Esophagus (tissue), 2 donors: ENCODE measurements around the gene AMD1. TPM values are rescaled to one million over a fixed set of nuclear protein-coding genes. Genes with fewer than 3 reads are reported as not detected.
A peak's percentile ranks its signal among the peaks of the same experiment; 100 is the strongest.

Experiments used
- H3K27ac ChIP-seq, 2 donors: one replicate each; pipeline ENCODE4 v1.5.1; 2013; ENCODE audit warnings: low read depth in 2 of 2, mild to moderate bottlenecking in 2 of 2, inconsistent platforms in 1 of 2, low read length in 1 of 2, moderate library complexity in 1 of 2
- H3K27me3 ChIP-seq, 2 donors: one replicate each; pipeline ENCODE4 v1.6.1; 2013; ENCODE audit warnings: low read length in 2 of 2, control low read depth in 1 of 2, mild to moderate bottlenecking in 1 of 2; ENCODE audit not compliant: insufficient read depth in 2 of 2, control insufficient read depth in 1 of 2
- H3K36me3 ChIP-seq, 2 donors: one replicate each; pipeline ENCODE4 v1.6.1; 2013; ENCODE audit warnings: low read length in 1 of 2; ENCODE audit not compliant: control insufficient read depth in 2 of 2, insufficient read depth in 2 of 2
- H3K4me1 ChIP-seq, 2 donors: one replicate each; pipeline ENCODE4 v1.6.1; 2013; ENCODE audit warnings: low read length in 1 of 2; ENCODE audit not compliant: control insufficient read depth in 2 of 2, insufficient read depth in 2 of 2
- H3K4me3 ChIP-seq, 2 donors: one replicate each; pipeline ENCODE4 v1.5.1; 2013; ENCODE audit warnings: low read length in 2 of 2, mild to moderate bottlenecking in 2 of 2, low read depth in 1 of 2, moderate library complexity in 1 of 2
- H3K9me3 ChIP-seq, 2 donors: one replicate each; pipeline ENCODE4 v1.6.1; 2013; ENCODE audit warnings: mild to moderate bottlenecking in 2 of 2, low read depth in 1 of 2, low read length in 1 of 2, moderate library complexity in 1 of 2; ENCODE audit not compliant: control insufficient read depth in 2 of 2, insufficient read depth in 1 of 2
- WGBS, 2 donors: extraction: QIAGEN DNeasy Blood & Tissue Kit; methylation state at CpG; one replicate each; pipeline ENCODE4 v1.1.7; 2013; 5-methylcytosine and 5-hydroxymethylcytosine counted together
- polyA plus RNA-seq, 2 donors: library from polyadenylated mRNA; stranded (reverse); fragments of 200-250 nt; gene quantifications; one replicate each; pipeline ENCODE4 v1.2.3, GENCODE V29; 2013
- donor health status: healthy with polysubstance abuse.
- donor health status: Bipolar disorder and iron deficiency.

Gene AMD1
- polyA plus RNA-seq, 2 donors, result 23.1 to 52.4 TPM

GRCh38 chr6:110930781-110931180, 56.2 kb downstream of the AMD1 start:
- H3K27ac ChIP-seq, result no peak overlapping the region
- WGBS, 2 donors, result 90 to 96% methylated on average over 3 of the region's 3 CpGs
- H3K4me1 ChIP-seq, result no peaks in the 10 kb centered on the region
- no peaks in the 10 kb centered on the region for H3K36me3 ChIP-seq
- no peak overlapping the region for H3K4me3 ChIP-seq
- H3K27me3 ChIP-seq, result no peaks in the 10 kb centered on the region
- no peaks in the 10 kb centered on the region for H3K9me3 ChIP-seq

- Histone ChIP-seq H3K4me3 (no peak overlapping the region), H3K4me1 (no peaks in the 10 kb centered on the region), H3K9me3 (no peaks in the 10 kb centered on the region), H3K27ac (no peak overlapping the region), H3K36me3 (no peaks in the 10 kb centered on the region), H3K27me3 (no peaks in the 10 kb centered on the region)
- 57 to 71% methylated on average over 2 of the region's 2 CpGs for WGBS, 2 donors
Measured at GRCh38 chr6:110933912-110934311, 59.3 kb downstream of the AMD1 start.

GRCh38 chr6:110934381-110934898, 59.9 kb downstream of the AMD1 start:
- 86 to 92% methylated on average over 1 of the region's 1 CpG for WGBS, 2 donors
- Histone ChIP-seq H3K27ac (no peak overlapping the region), H3K36me3 (no peaks in the 10 kb centered on the region), H3K4me3 (no peak overlapping the region), H3K4me1 (no peaks in the 10 kb centered on the region), H3K27me3 (no peaks in the 10 kb centered on the region), H3K9me3 (no peaks in the 10 kb centered on the region)

- no peaks in the 10 kb centered on the region for H3K4me1 ChIP-seq
- no peak overlapping the region for H3K4me3 ChIP-seq
- H3K36me3 ChIP-seq, result no peaks in the 10 kb centered on the region
- 88 to 89% methylated on average over 5 to 6 of the region's 6 CpGs for WGBS, 2 donors
- no peaks in the 10 kb centered on the region for H3K9me3 ChIP-seq
- no peaks in the 10 kb centered on the region for H3K27me3 ChIP-seq
- H3K27ac ChIP-seq, result no peak overlapping the region
Measured at GRCh38 chr6:110935171-110935570, 60.6 kb downstream of the AMD1 start.

GRCh38 chr6:110938171-110938570, 63.6 kb downstream of the AMD1 start:
- Histone ChIP-seq H3K27ac (no peak overlapping the region), H3K27me3 (no peaks in the 10 kb centered on the region), H3K9me3 (no peaks in the 10 kb centered on the region), H3K4me3 (no peak overlapping the region), H3K36me3 (no peaks in the 10 kb centered on the region), H3K4me1 (no peaks in the 10 kb centered on the region)
- 96 to 98% methylated on average over 6 of the region's 6 CpGs for WGBS, 2 donors

- WGBS, 2 donors, result 83 to 86% methylated on average over 8 of the region's 8 CpGs
- no peaks in the 10 kb centered on the region for H3K27me3 ChIP-seq
- no peaks in the 10 kb centered on the region for H3K9me3 ChIP-seq
- no peaks in the 10 kb centered on the region for H3K4me1 ChIP-seq
- H3K36me3 ChIP-seq, result no peaks in the 10 kb centered on the region
- no peak overlapping the region for H3K4me3 ChIP-seq
- no peak overlapping the region for H3K27ac ChIP-seq
Measured at GRCh38 chr6:110939429-110940200, 65.0 kb downstream of the AMD1 start.

GRCh38 chr6:110944681-110945151, 70.1 kb downstream of the AMD1 start:
- peak overlapping the region in 1 of 2 donors; percentile 54 for H3K27ac ChIP-seq
- no peaks in the 10 kb centered on the region for H3K9me3 ChIP-seq
- WGBS, 2 donors, result 73 to 79% methylated on average over 1 of the region's 1 CpG
- no peaks in the 10 kb centered on the region for H3K4me1 ChIP-seq
- H3K27me3 ChIP-seq, result no peaks in the 10 kb centered on the region
- H3K4me3 ChIP-seq, result no peak overlapping the region
- H3K36me3 ChIP-seq, result no peaks in the 10 kb centered on the region

Other genes with a start within 250 kb of the AMD1 start
- gene CDK19, start 59.3 kb upstream of the AMD1 start, polyA plus RNA-seq, result 1 to 10 TPM; 5.5 to 6.6 TPM
- 10 to 100 TPM; 62.7 to 67.6 TPM for gene GTF3C6, start 83.9 kb downstream of the AMD1 start, polyA plus RNA-seq
- 10 to 100 TPM; 17.0 to 18.8 TPM for gene RPF2, start 107.3 kb downstream of the AMD1 start, polyA plus RNA-seq
- under 1 TPM; 0.18 to 0.41 TPM for gene SLC16A10, start 212.7 kb downstream of the AMD1 start, polyA plus RNA-seq